GM23338 (cell line): ENCODE results near the gene TMEM145. TPM values are rescaled to one million over a fixed set of nuclear protein-coding genes. Genes with fewer than 3 reads are reported as not detected.

Experiments used
- ATAC-seq: fragments of 200-7000 bp; cut with Tn5 transposase; 3 replicates; pipeline ENCODE4 v1.9.1; 2020
- DNase-seq: peaks from one replicate; pipeline ENCODE4 v3.0.0-alpha.2; 2015; ENCODE audit warnings: low spot score
- H2AFZ ChIP-seq: fragments of 200-600 bp; sonication (generic); 2 replicates; pipeline ENCODE4 v1.8.0; 2016; ENCODE audit warnings: antibody characterized with exemption, mild to moderate bottlenecking, moderate library complexity
- H3F3A ChIP-seq: fragments of 200-600 bp; sonication (generic); replicated peaks from 2 replicates; pipeline ENCODE4 v1.8.0; 2017; ENCODE audit warnings: antibody characterized with exemption, mixed run types, low read depth
- H3K27ac ChIP-seq: fragments of 200-600 bp; sonication (generic); 2 replicates; pipeline ENCODE4 v1.6.1; 2016; ENCODE audit warnings: low read depth
- H3K27me3 ChIP-seq: fragments of 200-600 bp; sonication (generic); 2 replicates; pipeline ENCODE4 v1.8.0; 2016; ENCODE audit warnings: mild to moderate bottlenecking, mixed run types, moderate library complexity; ENCODE audit not compliant: insufficient read depth
- H3K36me3 ChIP-seq: fragments of 200-600 bp; sonication (generic); 2 replicates; pipeline ENCODE4 v1.8.0; 2016; ENCODE audit warnings: mild to moderate bottlenecking; ENCODE audit not compliant: insufficient read depth
- H3K4me1 ChIP-seq: fragments of 200-600 bp; sonication (generic); 2 replicates; pipeline ENCODE4 v1.8.0; 2016; ENCODE audit warnings: mild to moderate bottlenecking, moderate library complexity; ENCODE audit not compliant: insufficient read depth
- H3K4me2 ChIP-seq: fragments of 200-600 bp; sonication (generic); 2 replicates; pipeline ENCODE4 v1.7.1; 2017; ENCODE audit warnings: mixed run types
- H3K4me3 ChIP-seq: fragments of 200-600 bp; sonication (generic); 2 replicates; pipeline ENCODE4 v1.6.1; 2016; ENCODE audit warnings: mixed run types
- H3K79me2 ChIP-seq: fragments of 200-600 bp; sonication (generic); replicated peaks from 2 replicates; pipeline ENCODE4 v1.8.0; 2017; ENCODE audit warnings: mild to moderate bottlenecking; ENCODE audit not compliant: insufficient read depth
- H3K9me2 ChIP-seq: fragments of 200-600 bp; sonication (generic); 2 replicates; pipeline ENCODE4 v1.8.0; 2017; ENCODE audit not compliant: insufficient read depth
- H4K20me1 ChIP-seq: fragments of 200-600 bp; sonication (generic); replicated peaks from 2 replicates; pipeline ENCODE4 v1.8.0; 2017; ENCODE audit warnings: mild to moderate bottlenecking; ENCODE audit not compliant: insufficient read depth
- H3K27ac Mint-ChIP-seq: 2 replicates; pipeline ENCODE4 v1.8.0; 2020; ENCODE audit warnings: inconsistent platforms, mild to moderate bottlenecking, moderate library complexity, mixed read lengths
- H3K27me3 Mint-ChIP-seq: 3 replicates; pipeline ENCODE4 v1.8.0; 2022; ENCODE audit warnings: low read depth, mild to moderate bottlenecking, moderate library complexity, mixed read lengths, inconsistent platforms; ENCODE audit not compliant: insufficient read depth, poor library complexity
- H3K36me3 Mint-ChIP-seq: 3 replicates; pipeline ENCODE4 v1.8.0; 2021; ENCODE audit warnings: low read depth, mild to moderate bottlenecking, inconsistent platforms, moderate library complexity, mixed read lengths
- H3K4me1 Mint-ChIP-seq: 3 replicates; pipeline ENCODE4 v1.8.0; 2020; ENCODE audit warnings: mild to moderate bottlenecking, inconsistent platforms, mixed read lengths
- H3K4me3 Mint-ChIP-seq: 3 replicates; pipeline ENCODE4 v1.8.0; 2021; ENCODE audit warnings: moderate library complexity, mild to moderate bottlenecking, inconsistent platforms, mixed read lengths
- H3K9me3 Mint-ChIP-seq: 3 replicates; pipeline ENCODE4 v1.8.0; 2020; ENCODE audit warnings: moderate library complexity, mild to moderate bottlenecking, inconsistent platforms, mixed read lengths
- CREB1 ChIP-seq: fragments of 250-450 bp; sonication (Bioruptor Pico); IDR thresholded peaks from 2 replicates; pipeline ENCODE4 v1.5.0; 2020; ENCODE audit warnings: low read depth, mild to moderate bottlenecking, moderate library complexity
- CTCF ChIP-seq, 2 experiments: fragments of 200-600 bp in 1 of 2; sonication (generic) in 1 of 2; conservative IDR thresholded peaks; 2 replicates each; pipeline versions ENCODE4 v1.5.1 to v1.6.1; 2016 to 2017; ENCODE audit warnings: antibody characterized with exemption in 2 of 2, low read depth in 2 of 2, mild to moderate bottlenecking in 2 of 2, moderate library complexity in 1 of 2
- JUNB ChIP-seq: IDR thresholded peaks from one replicate; pipeline ENCODE4 v1.6.1; 2016; ENCODE audit warnings: antibody characterized with exemption; ENCODE audit not compliant: unreplicated experiment
- REST ChIP-seq: IDR thresholded peaks from one replicate; pipeline ENCODE4 v1.6.1; 2018; ENCODE audit warnings: antibody characterized with exemption; ENCODE audit not compliant: unreplicated experiment
- STAT1 ChIP-seq: IDR thresholded peaks from one replicate; pipeline ENCODE4 v1.6.1; 2016; ENCODE audit warnings: antibody characterized with exemption; ENCODE audit not compliant: unreplicated experiment
- ZNF114 ChIP-seq: fragments of 250-450 bp; sonication (Bioruptor Pico); IDR thresholded peaks from 2 replicates; pipeline ENCODE4 v1.5.0; 2020; ENCODE audit warnings: mild to moderate bottlenecking, moderate library complexity
- ZNF331 ChIP-seq: fragments of 250-450 bp; sonication (Bioruptor Pico); IDR thresholded peaks from 2 replicates; pipeline ENCODE4 v1.5.0; 2020; ENCODE audit warnings: low read depth, mild to moderate bottlenecking, moderate library complexity
- ZNF462 ChIP-seq: fragments of 250-450 bp; sonication (Bioruptor Pico); IDR thresholded peaks from 2 replicates; pipeline ENCODE4 v1.5.0; 2020; ENCODE audit warnings: mild to moderate bottlenecking, moderate library complexity
- polyA plus RNA-seq: library from polyadenylated mRNA; unstranded; fragments of >200 nt; fragmentation: Nextera tagmentation; extraction: Ambion mirVana; gene quantifications from 2 replicates; pipeline ENCODE4 v1.2.1, GENCODE V29; 2016
- total RNA-seq: library from RNA; depleted of rRNA; stranded (reverse); fragments of >200 nt; shearing (Covaris generic); gene quantifications from 2 replicates; pipeline ENCODE4 v1.2.3, GENCODE V29; 2014

The TMEM145 gene
- total and polyA plus RNA-seq, 2 experiments from 2014 or later: 1.9 to 5.4 TPM

- no peaks in the 10 kb centered on the region for H3K9me2 ChIP-seq
- H3F3A ChIP-seq: peaks cover 18% of the 10 kb centered on the region
- peaks cover 15% of the 10 kb centered on the region for H3K27me3 Mint-ChIP-seq
- DNase-seq (no peak), ATAC-seq (no peak)
- no peak for TF ChIP-seq CREB1 (CRISPR knock-in tag)
- TF ChIP-seq ZNF114: no peak
- H3K4me3 Mint-ChIP-seq: peak overlapping the region; percentile 22; the same call in 1 of the 3 replicates
- H3K36me3 ChIP-seq: peaks cover 3% of the 10 kb centered on the region; the same call in 1 of the 2 replicates
- H3K4me1 ChIP-seq: peaks cover 6% of the 10 kb centered on the region; the same call in 1 of the 2 replicates
- H3K9me3 Mint-ChIP-seq: no peaks in the 10 kb centered on the region
- no peaks in the 10 kb centered on the region for H3K79me2 ChIP-seq
- H3K36me3 Mint-ChIP-seq: peaks cover 44% of the 10 kb centered on the region
- peaks cover 17% of the 10 kb centered on the region for H4K20me1 ChIP-seq
- no peak overlapping the region; the same call in 1 of the 2 replicates for H3K27ac Mint-ChIP-seq
- no peak overlapping the region for H2AFZ ChIP-seq
- no peak overlapping the region for H3K4me3 ChIP-seq
- no peak overlapping the region for H3K27ac ChIP-seq
- H3K27me3 ChIP-seq: no peaks in the 10 kb centered on the region
- H3K4me1 Mint-ChIP-seq: peaks cover 23% of the 10 kb centered on the region
- no peak overlapping the region for H3K4me2 ChIP-seq
Observed at GRCh38 chr19:42292042-42292960, 20.8 kb upstream of the TMEM145 start.

- H3K27ac ChIP-seq: no peak overlapping the region
- no peaks in the 10 kb centered on the region for H3K9me3 Mint-ChIP-seq
- H3K4me3 ChIP-seq: no peak overlapping the region
- no peak overlapping the region for H3K4me2 ChIP-seq
- H2AFZ ChIP-seq: no peak overlapping the region
- H3K4me1 ChIP-seq: peaks cover 6% of the 10 kb centered on the region; the same call in 1 of the 2 replicates
- no peaks in the 10 kb centered on the region for H3K27me3 ChIP-seq
- peaks cover 23% of the 10 kb centered on the region for H3K4me1 Mint-ChIP-seq
- H3K27ac Mint-ChIP-seq: 0 out of 2 replicates have a peak overlapping the region, but pooled peaks have one; percentile 67
- DNase-seq (no peak), ATAC-seq (no peak)
- H3K27me3 Mint-ChIP-seq: peaks cover 15% of the 10 kb centered on the region
- H3K36me3 ChIP-seq: no peaks in the 10 kb centered on the region; the same call in 1 of the 2 replicates
- H3K36me3 Mint-ChIP-seq: peaks cover 41% of the 10 kb centered on the region
- no peak overlapping the region for H3K4me3 Mint-ChIP-seq
- H3K79me2 ChIP-seq: no peaks in the 10 kb centered on the region
- peaks cover 18% of the 10 kb centered on the region for H3F3A ChIP-seq
- no peaks in the 10 kb centered on the region for H3K9me2 ChIP-seq
- peaks cover 17% of the 10 kb centered on the region for H4K20me1 ChIP-seq
- TF ChIP-seq CTCF (conservative IDR thresholded peaks at IDR 0.05; ENCODE audit: low read depth in 2 of 2) (no peak), JUNB (no peak), CREB1 (CRISPR knock-in tag) (no peak), ZNF114 (no peak), ZNF462 (CRISPR knock-in tag) (no peak), STAT1 (no peak), REST (no peak), ZNF331 (no peak)
Observed at GRCh38 chr19:42292963-42293362, 20.1 kb upstream of the TMEM145 start.
